Erythroblast (primary cell): ENCODE measurements around the gene CD4.

Source experiments
- GATA1 ChIP-seq: IDR thresholded peaks from 2 replicates; pipeline ENCODE4 v1.6.1; 2011; ENCODE audit warnings: low read depth, mild to moderate bottlenecking, control low read depth, low read length, moderate library complexity
- POLR2A ChIP-seq: IDR thresholded peaks from 2 replicates; pipeline ENCODE4 v1.6.1; 2011; ENCODE audit warnings: mild to moderate bottlenecking, low read length

DNA sequence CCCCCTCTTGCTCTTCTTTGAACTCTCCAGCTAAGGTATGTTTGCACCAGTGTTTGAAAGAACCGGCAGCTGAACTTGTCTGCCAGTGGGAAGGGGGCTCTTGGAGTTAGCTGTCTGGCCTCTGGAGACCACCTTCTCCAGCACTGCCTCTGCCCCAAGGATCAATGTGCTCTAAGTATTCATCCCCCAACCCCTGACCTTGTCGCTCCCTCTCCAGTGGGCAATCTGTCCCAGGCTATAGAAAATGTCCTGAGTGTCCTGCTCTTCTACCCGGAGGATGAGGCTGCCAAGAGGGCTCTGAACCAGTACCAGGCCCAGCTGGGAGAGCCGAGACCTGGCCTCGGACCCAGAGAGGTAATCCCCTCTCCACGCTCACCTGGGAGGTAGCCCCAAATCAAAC is 41.7 kb downstream of the CD4 start:
- TF ChIP-seq POLR2A (no peak), GATA1 (no peak)
